KMS-11 (cell line): Measurements from ENCODE around the gene EEF1G.

ENCODE experiments used
- H2AFZ ChIP-seq: fragments of 200-600 bp; sonication (generic); 2 replicates; pipeline ENCODE4 v1.6.1; 2016; ENCODE audit warnings: antibody characterized with exemption, mixed run types, low read depth
- H3K27ac ChIP-seq: fragments of 200-600 bp; sonication (generic); 2 replicates; pipeline ENCODE4 v1.6.1; 2016; ENCODE audit warnings: mild to moderate bottlenecking, mixed run types
- H3K27me3 ChIP-seq: fragments of 200-600 bp; sonication (generic); 2 replicates; pipeline ENCODE4 v1.6.1; 2017; ENCODE audit warnings: mild to moderate bottlenecking, low read depth, mixed run types, moderate library complexity; ENCODE audit not compliant: insufficient read depth
- H3K36me3 ChIP-seq: fragments of 200-600 bp; sonication (generic); 2 replicates; pipeline ENCODE4 v1.6.1; 2017; ENCODE audit warnings: mild to moderate bottlenecking, mixed run types; ENCODE audit not compliant: insufficient read depth
- H3K4me1 ChIP-seq: fragments of 200-600 bp; sonication (generic); 2 replicates; pipeline ENCODE4 v1.6.1; 2016; ENCODE audit warnings: mild to moderate bottlenecking, low read depth, mixed run types; ENCODE audit not compliant: poor library complexity, severe bottlenecking
- H3K4me2 ChIP-seq: fragments of 200-600 bp; sonication (generic); 2 replicates; pipeline ENCODE4 v1.7.0; 2016; ENCODE audit warnings: mild to moderate bottlenecking, mixed run types
- H3K4me3 ChIP-seq: fragments of 200-600 bp; sonication (generic); IDR thresholded peaks from 2 replicates; pipeline ENCODE4 v1.6.1; 2017; ENCODE audit warnings: low read depth, low read length, mixed read lengths; ENCODE audit not compliant: insufficient read depth
- H3K79me2 ChIP-seq: fragments of 200-600 bp; sonication (generic); 2 replicates; pipeline ENCODE4 v1.6.1; 2016; ENCODE audit warnings: low read depth, mixed run types; ENCODE audit not compliant: insufficient read depth
- H3K9ac ChIP-seq: fragments of 200-600 bp; sonication (generic); 2 replicates; pipeline ENCODE4 v1.6.1; 2016; ENCODE audit warnings: mild to moderate bottlenecking, mixed run types
- H4K20me1 ChIP-seq: fragments of 200-600 bp; sonication (generic); 2 replicates; pipeline ENCODE4 v1.6.1; 2016; ENCODE audit warnings: mild to moderate bottlenecking, mixed run types; ENCODE audit not compliant: insufficient read depth
- CTCF ChIP-seq: fragments of 200-600 bp; sonication (generic); conservative IDR thresholded peaks from 2 replicates; pipeline ENCODE4 v1.6.1; 2017; ENCODE audit warnings: low read depth, mild to moderate bottlenecking, antibody characterized with exemption, low read length, moderate library complexity, mixed read lengths

The EEF1G gene

GRCh38 chr11:62604460-62605120 lies 30.9 kb upstream of the EEF1G start:
- no peak for TF ChIP-seq CTCF
- H3K4me2 ChIP-seq: no peak overlapping the region
- no peak overlapping the region for H3K27ac ChIP-seq
- no peaks in the 10 kb centered on the region for H3K27me3 ChIP-seq
- no peaks in the 10 kb centered on the region for H4K20me1 ChIP-seq
- no peak overlapping the region for H3K9ac ChIP-seq
- H3K79me2 ChIP-seq: peaks cover 19% of the 10 kb centered on the region
- H2AFZ ChIP-seq: no peak overlapping the region
- no peak overlapping the region for H3K4me3 ChIP-seq
- H3K4me1 ChIP-seq: peaks cover 17% of the 10 kb centered on the region
- H3K36me3 ChIP-seq: no peaks in the 10 kb centered on the region

- no peak overlapping the region for H3K4me2 ChIP-seq
- H3K9ac ChIP-seq: no peak overlapping the region
These were observed 30.1 kb upstream of the EEF1G start for GRCh38 chr11:62603776-62604299.

GRCh38 chr11:62603072-62603408 lies 29.3 kb upstream of the EEF1G start:
- no peak for TF ChIP-seq CTCF
- Histone ChIP-seq H3K36me3 (no peaks in the 10 kb centered on the region), H3K4me1 (peaks cover 30% of the 10 kb centered on the region), H3K9ac (no peak overlapping the region), H3K79me2 (peaks cover 35% of the 10 kb centered on the region), H4K20me1 (no peaks in the 10 kb centered on the region), H3K27ac (no peak overlapping the region), H2AFZ (no peak overlapping the region), H3K4me2 (no peak overlapping the region), H3K27me3 (no peaks in the 10 kb centered on the region), H3K4me3 (no peak overlapping the region)

More at GRCh38 chr11:62603776-62604299, 30.1 kb upstream of the EEF1G start:
- Histone ChIP-seq H3K4me3 (no peak overlapping the region), H4K20me1 (no peaks in the 10 kb centered on the region), H3K36me3 (no peaks in the 10 kb centered on the region), H3K4me1 (peaks cover 25% of the 10 kb centered on the region), H3K79me2 (peaks cover 27% of the 10 kb centered on the region), H3K27ac (no peak overlapping the region), H2AFZ (no peak overlapping the region), H3K27me3 (no peaks in the 10 kb centered on the region)
- TF ChIP-seq CTCF: no peak

GRCh38 chr11:62602141-62603071 lies 28.7 kb upstream of the EEF1G start:
- Histone ChIP-seq H3K4me3 (no peak overlapping the region), H3K27me3 (no peaks in the 10 kb centered on the region), H3K4me1 (peaks cover 25% of the 10 kb centered on the region), H4K20me1 (no peaks in the 10 kb centered on the region), H3K79me2 (peaks cover 41% of the 10 kb centered on the region), H2AFZ (no peak overlapping the region), H3K4me2 (peak overlapping the region; percentile 28; the same call in 1 of the 2 replicates), H3K27ac (0 out of 2 replicates have a peak overlapping the region, but pooled peaks have one; percentile 88), H3K9ac (no peak overlapping the region; the same call in 1 of the 2 replicates), H3K36me3 (no peaks in the 10 kb centered on the region)
- no peak for TF ChIP-seq CTCF
